LHCN-M2 (cell line): ENCODE data around the gene GRIK3. TPM values are rescaled to one million over a fixed set of nuclear protein-coding genes. Genes with fewer than 3 reads are reported as not detected.

Experiments used
- DNase-seq: peaks from one replicate; pipeline ENCODE4 v3.0.0-alpha.2; 2012; ENCODE audit warnings: low read depth
- total RNA-seq: library from RNA; depleted of rRNA; stranded (reverse); fragments of >200 nt; gene quantifications from 2 replicates; pipeline ENCODE4 v1.2.3, GENCODE V29; 2014

The GRIK3 gene
- total RNA-seq, 1 experiment from 2014 or later, result not detected

- DNase-seq, result no peak
These were observed 178.4 kb downstream of the GRIK3 start for GRCh38 chr1:36855699-36856494.

- DNase-seq, result no peak
These were observed 180.7 kb downstream of the GRIK3 start for GRCh38 chr1:36853638-36854037.

- no peak for DNase-seq
These were observed 181.7 kb downstream of the GRIK3 start for GRCh38 chr1:36852586-36852985.

GRCh38 chr1:36851595-36851994 is 182.7 kb downstream of the GRIK3 start:
- DNase-seq, result no peak

GRCh38 chr1:36851087-36851486 is 183.2 kb downstream of the GRIK3 start:
- no peak for DNase-seq

GRCh38 chr1:36849956-36850355 is 184.4 kb downstream of the GRIK3 start:
- DNase-seq, result no peak

GRCh38 chr1:36847761-36848160 is 186.6 kb downstream of the GRIK3 start:
- DNase-seq, result no peak

GRCh38 chr1:36847186-36847585 is 187.1 kb downstream of the GRIK3 start:
- no peak for DNase-seq

- no peak for DNase-seq
These were observed 188.0 kb downstream of the GRIK3 start for GRCh38 chr1:36846357-36846756.

- no peak for DNase-seq
These were observed 188.5 kb downstream of the GRIK3 start for GRCh38 chr1:36845802-36846201.

GRCh38 chr1:36844917-36845316 is 189.4 kb downstream of the GRIK3 start:
- DNase-seq, result no peak

- no peak for DNase-seq
These were observed 190.3 kb downstream of the GRIK3 start for GRCh38 chr1:36843906-36844610.

GRCh38 chr1:36843027-36843426 is 191.3 kb downstream of the GRIK3 start:
- DNase-seq, result no peak

GRCh38 chr1:36842448-36842847 is 191.9 kb downstream of the GRIK3 start:
- DNase-seq, result no peak

GRCh38 chr1:36839485-36839884 is 194.8 kb downstream of the GRIK3 start:
- no peak for DNase-seq

GRCh38 chr1:36838888-36839287 is 195.4 kb downstream of the GRIK3 start:
- DNase-seq, result no peak

- no peak for DNase-seq
These were observed 197.4 kb downstream of the GRIK3 start for GRCh38 chr1:36836916-36837315.

GRCh38 chr1:36836196-36836883 is 198.0 kb downstream of the GRIK3 start:
- no peak for DNase-seq

- DNase-seq, result no peak
These were observed 198.6 kb downstream of the GRIK3 start for GRCh38 chr1:36835696-36836095.

- DNase-seq, result no peak
These were observed 199.2 kb downstream of the GRIK3 start for GRCh38 chr1:36835017-36835695.

GRCh38 chr1:36834586-36834985 is 199.7 kb downstream of the GRIK3 start:
- no peak for DNase-seq
